DMS114 treated with DMSO at 0.1 percent for 48 hours (cell line): ENCODE data around the gene FAM9B.
"Not testable (repeated sequence)": the region's sequence is repeated elsewhere in the genome, so short reads cannot be mapped to it uniquely, and the experiment has no call there.

Experiments
- DNase-seq: peaks from one replicate; lab custom pipeline; 2025; ENCODE audit not compliant: unreplicated experiment; lab: John Stamatoyannopoulos, UW

FAM9B gene

DNA sequence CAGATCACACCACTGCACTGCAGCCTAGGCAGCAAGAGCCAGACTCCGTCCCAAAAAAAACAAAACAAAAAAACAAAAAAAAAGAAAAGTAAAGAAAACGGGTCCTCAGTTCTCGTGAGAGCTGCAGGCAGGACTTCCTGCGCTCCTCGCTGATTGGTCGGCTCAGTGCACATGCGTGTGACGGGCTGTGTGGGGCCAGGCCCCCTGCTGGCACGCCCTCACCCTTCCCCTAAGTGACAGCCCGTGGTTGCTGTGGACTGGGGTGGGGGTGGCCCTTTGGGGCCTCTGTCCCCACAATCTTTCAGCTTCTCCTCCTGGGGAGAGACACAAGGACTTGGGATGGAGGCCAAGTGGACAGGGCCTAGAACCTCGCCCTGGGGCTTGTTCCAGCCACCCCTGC lies at the start of gene FAM9B:
Gene FAM9B, minus strand, starts transcription at position 139 of the 400 bp plus-strand sequence. CDS start 1,141 bp downstream, outside the sequence.
- DNase-seq: no peak

DNA sequence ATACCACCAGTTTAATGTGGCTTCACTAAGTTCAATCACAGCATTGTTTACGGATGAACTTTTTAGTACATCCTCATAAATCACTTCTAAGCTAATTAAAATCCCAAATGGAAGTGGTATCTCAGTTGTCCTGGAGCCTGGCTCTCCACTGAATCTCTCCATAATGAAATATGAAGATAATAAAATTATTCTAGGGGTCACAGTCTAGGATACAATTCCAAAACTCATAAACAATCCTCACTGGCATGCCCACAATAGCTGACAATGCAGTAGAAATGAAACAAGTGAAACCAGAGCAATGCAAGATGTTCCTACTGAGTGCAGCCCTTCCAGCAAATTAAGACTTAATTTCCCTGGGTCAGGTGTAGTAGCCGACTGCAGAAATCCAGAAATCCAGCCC lies 47.3 kb upstream of the FAM9B start:
- DNase-seq: no peak

DNA sequence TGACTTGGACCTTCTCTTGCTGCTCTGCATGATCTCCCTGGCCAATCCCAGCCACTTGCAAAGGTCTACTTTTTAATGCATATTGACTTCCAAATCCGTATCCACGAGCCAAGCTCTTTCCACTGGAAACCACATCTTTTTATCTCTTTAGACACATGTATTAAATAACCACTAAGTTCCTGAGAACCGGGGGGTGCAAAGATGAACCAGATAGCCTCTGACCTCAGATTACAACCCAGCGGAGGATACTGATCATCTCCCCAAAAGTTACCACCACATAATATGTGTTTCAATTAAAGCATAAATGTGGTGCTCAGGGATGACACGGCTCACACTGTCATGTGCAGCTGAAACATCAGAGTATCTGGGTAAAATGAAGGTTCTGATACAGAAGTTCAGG lies 40.4 kb upstream of the FAM9B start:
- DNase-seq: no peak

DNA sequence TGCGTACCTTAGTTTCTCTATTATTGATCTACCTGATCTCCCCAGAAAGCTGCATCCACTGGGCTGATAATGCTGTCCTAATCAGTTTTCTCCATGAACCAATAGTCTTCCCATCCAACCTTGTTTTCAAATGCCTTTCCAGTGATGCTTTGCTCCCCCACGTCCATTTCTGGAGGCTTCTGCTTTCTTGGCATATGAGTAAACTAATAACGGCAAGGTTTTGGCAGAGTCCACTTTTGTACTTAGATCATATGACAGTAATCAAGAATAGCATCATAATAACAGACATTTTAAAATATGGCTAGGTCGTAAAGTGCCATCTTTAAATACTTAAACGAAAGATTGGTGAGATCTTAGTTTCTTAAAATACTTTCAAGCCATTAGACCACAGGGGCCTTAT lies 38.4 kb upstream of the FAM9B start:
- no peak for DNase-seq

DNA sequence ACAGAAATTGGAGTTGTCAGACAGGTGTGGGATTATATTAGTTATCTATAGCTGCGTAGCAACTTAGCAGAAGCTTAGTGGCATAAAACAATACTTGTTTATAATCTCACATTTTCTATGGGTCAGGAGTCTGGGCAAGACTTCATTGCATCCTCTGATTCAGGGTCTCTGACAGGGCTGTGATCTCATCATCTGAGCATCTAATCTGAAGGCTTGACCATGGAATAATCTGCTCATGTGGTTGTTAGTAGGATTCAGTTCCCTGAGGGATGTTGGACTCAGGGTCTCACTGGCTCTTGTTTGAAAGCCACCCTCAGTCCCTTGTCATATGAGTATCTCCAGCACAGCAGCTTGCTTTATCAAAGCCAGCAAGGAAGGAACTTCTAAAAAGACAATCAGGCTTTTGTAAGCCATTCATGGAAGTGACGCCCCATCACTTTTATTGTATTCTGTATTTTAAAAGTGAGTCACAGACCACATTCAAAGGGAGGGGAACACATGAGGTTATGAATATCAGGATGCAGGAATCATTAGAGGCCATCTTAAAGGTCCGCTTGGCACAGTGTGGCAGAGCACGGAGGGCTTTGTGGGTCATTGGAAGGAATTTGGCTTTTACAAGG lies 37.2 kb upstream of the FAM9B start:
- DNase-seq: no peak

DNA sequence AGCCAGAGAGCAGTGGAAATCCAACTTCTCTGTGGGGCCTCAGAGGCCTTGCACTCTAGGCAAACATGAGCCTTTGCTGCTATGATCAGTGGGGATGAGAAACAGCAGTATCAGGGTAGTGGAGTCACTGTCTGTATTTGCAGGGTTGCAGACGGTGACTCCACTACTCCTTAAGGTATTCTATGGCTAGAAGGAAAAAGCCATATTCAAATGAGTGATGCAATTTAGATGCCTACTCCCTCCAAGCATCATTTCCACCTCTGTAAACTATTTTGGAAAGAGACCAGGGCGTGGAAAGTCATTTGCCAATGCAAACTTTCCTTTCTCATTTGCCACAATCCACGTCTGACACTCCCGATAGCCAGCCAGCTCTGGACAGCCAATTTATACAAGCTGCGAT lies 35.6 kb upstream of the FAM9B start:
- DNase-seq: no peak

DNA sequence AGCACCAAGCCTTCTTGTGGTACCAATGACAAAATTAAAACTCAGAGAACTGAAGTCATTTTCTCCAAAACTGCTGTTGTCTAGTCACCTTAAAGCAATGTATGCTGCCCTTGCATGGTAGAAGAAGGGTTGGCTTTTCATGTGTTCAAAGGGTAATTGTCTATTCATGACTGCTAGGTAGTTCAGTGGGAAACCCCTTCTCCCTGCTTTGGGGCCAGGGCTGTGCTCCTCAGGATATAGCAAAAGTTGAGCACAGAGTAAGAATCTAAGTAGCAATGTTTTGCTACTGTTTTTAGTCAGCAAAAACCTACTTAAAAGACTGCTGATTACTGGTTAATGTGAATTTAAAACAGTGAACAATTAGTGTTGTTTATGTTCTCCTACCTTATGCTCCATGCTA lies 30.8 kb upstream of the FAM9B start:
- no peak for DNase-seq

DNA sequence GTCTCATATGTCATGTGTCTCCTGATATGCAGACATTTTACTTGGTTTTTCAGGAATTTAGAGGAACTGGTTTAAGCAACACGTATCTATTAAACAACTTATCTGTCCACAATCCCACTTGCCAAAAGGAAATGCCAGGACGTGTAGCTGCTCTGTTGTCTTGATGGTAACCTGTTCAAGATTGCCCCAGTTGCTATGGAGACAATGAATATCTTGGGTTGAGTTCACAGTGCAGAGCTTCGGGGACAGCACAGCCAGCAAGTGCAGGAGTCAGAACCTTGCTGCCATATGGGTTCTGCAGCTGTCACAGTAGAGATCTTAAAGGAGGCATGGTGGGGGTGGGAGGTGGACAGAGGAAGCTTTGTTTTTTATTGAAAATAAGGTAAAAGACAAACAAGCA lies 28.7 kb upstream of the FAM9B start:
- no peak for DNase-seq

DNA sequence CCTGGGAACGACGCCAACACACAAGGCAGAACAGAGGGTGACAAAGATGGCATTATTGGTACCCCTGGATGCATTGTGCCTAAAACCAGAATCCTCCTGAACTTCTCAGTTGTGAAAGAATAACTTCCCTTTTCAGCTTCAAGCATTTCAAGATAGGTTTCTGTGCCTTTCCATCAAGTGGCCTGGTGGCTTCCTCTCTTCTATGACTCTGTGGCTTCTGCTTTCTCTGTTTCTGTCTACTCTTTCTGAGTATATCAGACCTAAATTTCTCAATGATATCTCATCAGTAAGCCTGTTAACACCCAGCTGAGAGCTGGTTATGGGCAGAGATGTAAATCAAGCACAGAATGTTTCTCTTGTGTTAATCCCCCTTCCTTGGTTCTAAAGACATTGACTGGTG lies 21.4 kb upstream of the FAM9B start:
- no peak for DNase-seq

DNA sequence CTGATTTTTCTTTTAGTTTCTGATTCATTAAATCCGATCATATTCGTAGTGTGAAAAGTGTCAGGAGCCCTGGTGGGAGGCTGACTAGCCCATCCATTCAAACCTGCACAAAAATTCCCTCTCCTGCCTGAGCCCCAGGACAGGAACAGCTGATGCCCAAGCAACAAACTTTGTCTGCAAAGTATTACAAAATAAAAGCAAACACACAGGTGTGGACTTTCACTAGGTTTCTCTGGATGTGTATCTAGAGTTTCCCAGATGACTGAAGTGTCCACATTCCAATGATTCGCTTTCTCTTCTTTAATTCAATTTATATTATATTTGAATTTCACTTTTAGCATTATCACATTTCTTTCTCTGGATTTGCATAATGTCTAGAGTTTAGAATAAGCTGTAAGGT lies 18.2 kb upstream of the FAM9B start:
- DNase-seq: no peak

DNA sequence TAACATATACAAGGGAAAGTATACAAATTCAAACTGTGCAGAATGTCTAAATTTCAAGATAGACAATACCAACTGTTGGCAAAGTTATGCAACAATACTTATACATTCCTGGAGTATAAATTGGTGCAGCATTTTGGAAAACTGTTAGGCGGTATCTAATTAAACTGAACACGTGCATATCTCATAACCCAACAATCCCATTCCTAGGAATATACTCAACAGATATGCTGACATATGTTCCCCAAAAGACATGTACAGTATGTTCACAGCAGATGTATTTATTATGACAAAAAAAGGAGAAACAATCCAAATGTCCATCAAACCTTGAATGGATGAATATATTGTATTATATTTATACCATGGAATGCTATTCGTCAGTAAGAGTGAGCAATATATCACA lies 16.4 kb upstream of the FAM9B start:
- DNase-seq: no peak

DNA sequence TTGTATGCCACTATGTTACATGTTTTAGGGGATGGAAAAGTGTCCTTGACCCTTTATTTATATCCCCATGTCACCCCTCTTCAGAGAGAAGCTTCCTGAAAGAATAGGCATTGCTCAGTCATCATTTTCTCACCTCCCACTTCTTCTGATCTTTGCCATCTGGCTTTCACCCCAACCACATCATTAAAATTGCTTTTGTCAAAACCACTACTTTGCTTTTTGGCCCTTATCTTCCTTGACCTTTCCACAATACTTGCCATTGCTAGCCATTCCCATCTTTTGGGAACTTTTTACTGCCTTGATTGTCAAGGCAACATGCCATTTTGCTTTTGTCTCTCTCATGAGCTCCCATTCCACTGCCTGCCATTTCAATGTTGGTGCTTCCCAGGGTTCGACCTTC lies 14.9 kb upstream of the FAM9B start:
- no peak for DNase-seq

DNA sequence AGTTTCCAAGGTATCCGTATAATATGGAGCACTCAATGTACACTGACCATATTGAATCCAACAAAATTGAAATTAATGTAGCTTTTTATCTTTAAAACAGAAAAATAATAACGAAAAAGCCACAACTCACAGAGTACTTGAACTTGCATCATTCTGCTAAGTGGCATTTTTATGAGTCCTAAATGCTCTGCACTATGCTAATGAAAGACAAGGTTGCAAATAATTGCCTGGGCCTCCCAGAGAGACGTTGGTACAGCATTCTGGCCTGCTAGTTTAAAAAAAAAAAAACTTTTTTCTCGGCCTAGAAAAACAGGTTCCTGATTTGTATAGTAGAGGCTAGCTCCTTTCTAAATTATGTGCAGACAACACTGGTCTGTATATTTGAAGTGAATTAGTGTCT lies 4.3 kb upstream of the FAM9B start:
- DNase-seq: no peak

DNA sequence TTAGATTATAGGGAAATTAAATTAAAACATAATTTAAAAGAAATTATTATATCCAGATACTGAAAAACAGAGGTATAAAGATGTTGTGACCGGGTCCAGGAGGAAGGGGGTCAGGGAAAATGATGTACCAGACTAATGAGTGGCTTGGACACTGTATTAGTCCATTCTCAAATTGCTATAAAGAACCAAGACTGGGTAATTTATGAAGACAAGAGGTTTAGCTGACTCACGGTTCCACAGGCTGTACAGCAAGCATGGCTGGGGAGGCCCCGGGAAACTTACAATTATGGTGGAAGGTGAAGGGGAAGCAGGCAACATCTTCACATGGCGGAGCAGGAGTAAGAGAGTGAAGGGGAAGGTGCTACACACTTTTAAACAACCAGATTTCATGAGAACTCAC lies 3.4 kb upstream of the FAM9B start:
- no peak for DNase-seq

DNA sequence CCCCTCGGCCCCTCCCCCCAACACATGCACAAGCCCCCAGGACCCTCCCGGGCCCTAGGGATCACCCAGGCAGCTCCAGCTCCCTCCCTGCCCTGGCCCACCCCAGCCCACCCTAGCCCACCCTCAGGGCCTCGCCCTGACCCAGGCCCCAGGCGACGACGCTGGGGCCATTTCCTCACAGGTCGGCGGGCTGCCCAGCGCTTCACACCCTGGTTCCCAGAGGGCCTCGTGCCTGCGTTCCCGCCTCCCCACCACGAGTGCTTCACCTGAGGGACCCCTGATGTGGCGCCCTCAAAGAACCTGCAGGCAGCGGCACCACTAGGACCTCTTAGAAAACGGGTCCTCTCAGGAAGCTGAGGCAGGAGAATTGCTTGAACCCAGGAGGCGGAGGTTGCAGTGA lies 341 bp downstream of the FAM9B start:
- DNase-seq: no peak

DNA sequence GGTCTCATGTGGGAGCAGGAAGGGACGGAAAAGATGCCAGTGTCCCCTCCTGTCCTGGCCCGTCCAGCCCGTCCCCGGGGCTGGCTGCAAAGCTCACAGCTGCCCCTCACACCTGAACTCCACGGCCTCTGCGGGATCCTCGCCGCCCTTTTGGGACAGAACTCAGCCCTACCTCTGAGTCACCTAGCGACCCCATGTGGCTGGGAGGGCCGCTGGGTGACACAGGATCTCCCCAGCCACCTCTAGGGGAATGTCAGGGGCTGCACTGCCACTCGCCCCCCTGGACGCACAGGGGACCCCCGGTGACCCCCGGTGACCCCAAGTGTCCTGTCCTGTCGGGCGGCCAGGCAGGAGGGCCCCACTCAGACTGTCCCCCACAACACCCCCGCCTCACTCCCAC lies 748 bp downstream of the FAM9B start:
- DNase-seq: no peak

DNA sequence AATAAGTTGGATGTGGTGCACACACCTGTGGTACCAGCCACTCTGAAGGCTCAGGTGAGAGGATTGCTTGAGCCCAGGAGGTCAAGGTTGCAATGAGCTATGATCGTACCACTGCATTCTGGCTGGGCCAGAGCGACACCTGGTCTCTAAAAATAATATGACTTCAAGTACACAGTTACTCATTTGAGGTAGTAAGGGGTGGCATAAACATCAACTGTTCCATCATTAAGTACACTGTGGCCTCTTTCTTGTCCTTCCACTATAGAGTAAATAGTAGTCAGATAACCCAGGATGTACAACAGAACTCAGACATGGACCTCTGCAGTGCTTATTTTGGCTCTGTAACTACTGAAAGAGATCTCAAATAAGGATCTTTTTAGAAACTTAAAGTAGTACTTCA lies 10.6 kb downstream of the FAM9B start:
- DNase-seq: no peak

DNA sequence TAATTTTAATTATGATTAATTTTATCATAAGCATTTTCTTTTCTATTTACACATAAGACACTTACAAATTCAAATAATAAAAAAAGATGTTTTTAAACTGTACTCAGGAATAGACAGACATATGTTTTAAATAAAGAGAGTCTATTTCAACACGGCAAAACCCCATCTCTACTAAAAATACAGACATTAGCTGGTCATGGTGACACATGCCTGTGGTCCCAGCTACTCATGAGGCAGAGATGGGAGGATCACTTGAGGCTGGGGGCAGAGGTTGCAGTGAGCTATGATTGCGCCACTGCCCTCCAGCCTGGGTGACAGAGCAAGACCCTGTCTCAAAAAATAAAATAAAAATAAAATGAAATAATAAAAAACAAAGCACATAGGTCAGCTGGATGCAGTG lies 14.8 kb downstream of the FAM9B start:
- DNase-seq: no peak

DNA sequence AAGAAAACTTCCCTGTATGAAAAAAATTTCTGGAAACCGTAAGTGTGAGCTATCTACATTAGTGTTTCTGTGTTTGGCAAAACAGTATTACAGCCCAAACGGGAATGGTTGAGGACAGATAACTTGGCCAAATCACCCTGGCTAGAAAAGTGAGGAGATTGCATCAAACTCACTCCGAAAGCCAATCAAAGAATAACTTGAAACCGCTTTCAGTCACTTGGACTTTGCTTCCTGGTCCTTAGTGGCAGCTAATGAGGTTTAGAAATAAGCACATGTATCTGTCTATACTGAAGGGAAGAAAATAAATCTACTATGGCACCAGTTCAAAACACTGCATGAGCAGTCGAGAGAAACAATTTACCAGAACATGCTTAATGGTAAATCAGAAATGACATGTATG lies 15.6 kb downstream of the FAM9B start:
- DNase-seq: not testable (repeated sequence)

DNA sequence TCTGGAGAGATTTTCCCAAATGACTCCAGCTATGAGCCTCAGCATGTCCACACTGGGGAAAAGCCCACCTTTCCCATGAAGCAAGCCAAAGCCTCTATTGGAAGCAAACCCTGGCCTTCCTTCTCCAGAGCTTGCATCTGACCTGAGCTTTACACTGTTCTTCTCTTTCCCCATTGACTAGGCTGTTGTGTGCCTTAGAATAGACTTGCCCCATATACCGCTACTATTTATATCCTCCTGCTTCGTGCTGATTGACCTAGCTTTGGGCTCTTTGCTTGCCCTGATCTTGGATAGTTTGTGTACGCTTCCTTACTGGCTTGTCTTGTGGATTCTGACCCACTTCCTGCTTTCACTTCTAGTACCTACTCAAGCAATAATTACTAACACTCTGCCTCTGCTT lies 30.9 kb downstream of the FAM9B start:
- no peak for DNase-seq

DNA sequence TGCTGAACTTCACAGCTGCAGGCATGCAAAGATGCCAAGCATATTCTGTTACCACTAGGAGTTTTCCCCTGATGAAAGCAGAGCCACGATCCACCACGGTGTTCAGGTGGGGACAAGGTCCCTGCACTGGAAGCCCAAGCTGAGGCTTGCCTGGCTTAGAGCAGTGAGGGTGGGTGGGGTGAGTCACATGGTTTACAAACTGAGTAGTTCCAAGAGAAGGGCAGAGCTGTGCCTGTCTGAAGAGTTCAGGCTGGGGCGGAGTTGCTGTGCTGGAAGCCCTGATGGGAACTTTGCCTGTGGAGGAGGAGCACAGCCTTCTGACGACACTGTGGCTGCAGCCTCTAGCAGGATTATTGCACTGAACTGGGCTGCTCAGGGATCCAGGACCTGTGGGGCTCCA lies 45.5 kb downstream of the FAM9B start:
- DNase-seq: no peak

DNA sequence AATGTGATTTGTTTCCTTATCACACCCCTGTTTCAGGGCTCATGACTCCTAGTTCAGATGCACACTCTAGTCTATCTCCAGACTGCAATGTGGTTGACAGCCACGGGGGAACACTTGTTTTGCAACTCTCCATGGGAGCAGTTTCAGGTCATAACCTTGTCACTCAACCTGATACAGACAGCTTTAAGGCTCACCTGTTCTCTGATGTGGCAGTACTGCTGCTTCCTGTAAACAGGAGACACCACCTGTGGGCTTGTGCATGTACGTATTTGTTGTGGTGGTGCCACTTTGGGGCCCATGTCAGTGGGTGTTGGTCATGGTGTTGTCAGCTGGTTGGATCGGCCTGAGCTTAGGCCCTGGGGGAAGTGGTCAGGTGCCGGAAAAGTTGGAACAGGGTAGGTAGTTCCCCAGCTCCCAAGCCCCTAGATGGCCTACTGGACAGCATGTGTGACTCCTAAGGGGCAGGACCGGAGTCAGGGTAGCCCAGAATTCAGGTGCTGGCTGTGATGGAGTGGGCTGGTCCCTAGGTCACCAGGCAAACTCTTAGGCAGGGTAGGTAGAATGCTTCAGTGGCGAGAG lies 46.2 kb downstream of the FAM9B start:
- DNase-seq: no peak

DNA sequence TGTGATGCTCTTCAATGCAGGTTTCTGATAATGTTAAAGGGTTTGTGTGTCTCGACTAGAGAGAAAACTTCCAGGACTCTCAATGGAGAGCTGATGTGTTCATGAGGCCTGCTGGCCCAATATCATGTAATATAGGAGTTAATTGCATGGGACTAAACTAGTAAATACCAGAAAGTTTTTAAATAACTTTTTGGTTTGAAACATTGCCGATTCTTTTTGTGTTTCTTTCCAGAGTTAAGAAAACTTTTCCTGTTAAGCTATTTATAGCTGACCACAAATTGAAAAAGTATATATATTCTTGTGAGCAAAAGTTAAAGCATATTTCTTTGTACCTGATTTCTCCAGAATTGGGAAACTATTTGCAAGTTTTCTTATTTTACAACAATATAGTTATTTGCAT lies 49.7 kb downstream of the FAM9B start:
- DNase-seq: no peak
